ENCODE data around the gene DPAGT1. TPM values are rescaled to one million over a fixed set of nuclear protein-coding genes. Genes with fewer than 3 reads are reported as not detected.
A peak's percentile ranks its signal among the peaks of the same experiment; 100 is the strongest.

The DPAGT1 gene
- total RNA-seq, 1 donor from 2014 or later: 48.8 TPM

DNA sequence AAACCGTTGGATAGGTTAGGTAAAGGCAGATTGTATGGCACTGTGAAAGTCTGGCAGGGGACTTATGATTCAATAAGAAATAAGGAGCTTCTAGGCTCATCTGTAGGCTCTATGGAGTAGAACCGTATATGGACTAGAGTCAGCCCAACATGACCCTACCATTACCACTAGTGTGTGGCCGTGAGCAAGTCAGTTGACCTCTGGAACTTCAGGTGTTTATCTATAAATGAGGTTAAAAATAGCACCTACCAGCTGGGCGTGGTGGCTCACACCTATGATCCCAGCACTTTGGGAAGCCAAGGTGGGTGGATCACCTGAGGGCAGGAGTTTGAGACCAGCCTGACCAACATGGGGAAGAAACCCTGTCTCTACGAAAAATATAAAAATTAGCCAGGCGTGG is 24.2 kb upstream of the DPAGT1 start:
- TF ChIP-seq, protein P1, sequence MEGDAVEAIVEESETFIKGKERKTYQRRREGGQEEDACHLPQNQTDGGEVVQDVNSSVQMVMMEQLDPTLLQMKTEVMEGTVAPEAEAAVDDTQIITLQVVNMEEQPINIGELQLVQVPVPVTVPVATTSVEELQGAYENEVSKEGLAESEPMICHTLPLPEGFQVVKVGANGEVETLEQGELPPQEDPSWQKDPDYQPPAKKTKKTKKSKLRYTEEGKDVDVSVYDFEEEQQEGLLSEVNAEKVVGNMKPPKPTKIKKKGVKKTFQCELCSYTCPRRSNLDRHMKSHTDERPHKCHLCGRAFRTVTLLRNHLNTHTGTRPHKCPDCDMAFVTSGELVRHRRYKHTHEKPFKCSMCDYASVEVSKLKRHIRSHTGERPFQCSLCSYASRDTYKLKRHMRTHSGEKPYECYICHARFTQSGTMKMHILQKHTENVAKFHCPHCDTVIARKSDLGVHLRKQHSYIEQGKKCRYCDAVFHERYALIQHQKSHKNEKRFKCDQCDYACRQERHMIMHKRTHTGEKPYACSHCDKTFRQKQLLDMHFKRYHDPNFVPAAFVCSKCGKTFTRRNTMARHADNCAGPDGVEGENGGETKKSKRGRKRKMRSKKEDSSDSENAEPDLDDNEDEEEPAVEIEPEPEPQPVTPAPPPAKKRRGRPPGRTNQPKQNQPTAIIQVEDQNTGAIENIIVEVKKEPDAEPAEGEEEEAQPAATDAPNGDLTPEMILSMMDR (conservative IDR thresholded peaks at IDR 0.05): no peak

GRCh38 chr11:119121811-119122124 is 20.1 kb upstream of the DPAGT1 start:
- peaks cover 24% of the 10 kb centered on the region for H3K4me1 Mint-ChIP-seq
- peak overlapping the region; percentile 97 for H3K4me3 Mint-ChIP-seq
- TF ChIP-seq, protein P1 (conservative IDR thresholded peaks at IDR 0.05): no peak
- no peaks in the 10 kb centered on the region for H3K9me3 Mint-ChIP-seq
- no peaks in the 10 kb centered on the region for H3K36me3 Mint-ChIP-seq (ENCODE audit: low read depth)
- peak overlapping the region; percentile 86 for H3K27ac Mint-ChIP-seq (ENCODE audit: unreplicated experiment)
- H3K27me3 Mint-ChIP-seq (ENCODE audit: low read depth): no peaks in the 10 kb centered on the region
- no peak for DNase-seq (ENCODE audit: low read depth, low spot score)

More for the DNA sequence above, 24.2 kb upstream of the DPAGT1 start:
- Mint-ChIP-seq H3K4me3 (no peak overlapping the region), H3K27me3 (ENCODE audit: low read depth) (no peaks in the 10 kb centered on the region), H3K27ac (ENCODE audit: unreplicated experiment) (no peak overlapping the region), H3K36me3 (ENCODE audit: low read depth) (no peaks in the 10 kb centered on the region), H3K4me1 (peaks cover 16% of the 10 kb centered on the region), H3K9me3 (no peaks in the 10 kb centered on the region)
- DNase-seq (ENCODE audit: low read depth, low spot score): no peak

DNA sequence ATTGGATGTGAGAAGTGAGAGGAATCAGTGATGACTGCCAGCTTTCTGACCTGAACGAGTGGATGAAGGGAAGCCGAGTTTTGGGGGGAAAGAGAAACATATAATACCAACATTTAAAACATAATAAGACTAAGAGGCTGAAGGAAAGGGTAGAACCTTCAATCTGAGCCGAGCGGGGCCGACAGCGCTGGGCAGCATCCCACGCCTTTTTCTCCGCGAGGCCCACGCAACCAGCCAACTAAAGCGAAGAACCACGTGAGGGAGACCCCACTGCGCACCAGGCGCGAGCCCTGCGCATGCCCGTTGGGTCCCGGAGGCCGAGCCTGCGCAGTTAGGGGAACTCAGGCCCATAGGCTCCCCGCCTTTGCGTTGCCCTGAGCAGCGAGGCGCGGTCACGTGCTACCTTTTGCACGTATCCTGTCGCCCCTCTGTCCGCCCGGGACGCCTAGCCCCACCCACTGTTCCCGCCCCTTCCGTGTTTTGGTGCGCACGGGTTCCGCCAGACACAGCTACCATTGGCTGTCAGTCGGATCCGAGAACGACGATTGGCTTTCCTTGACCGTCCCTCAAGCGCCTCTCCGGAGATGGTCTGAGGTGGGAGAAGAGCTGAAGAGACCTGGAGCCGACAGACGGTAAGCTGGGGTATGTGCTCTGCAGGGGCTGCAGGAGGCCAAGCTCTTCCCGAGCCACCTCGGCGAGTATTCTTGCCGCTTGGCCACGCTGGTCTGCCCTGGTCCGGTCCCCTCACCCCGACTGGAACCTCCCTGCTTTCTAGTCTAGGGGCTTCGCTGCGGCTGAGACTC is 19.6 kb upstream of the DPAGT1 start, which contains the start of gene HINFP:
Gene HINFP (plus strand): TSS at position 573 of the 803 bp plus-strand sequence. CDS start 5,365 bp downstream, outside the sequence.
- Mint-ChIP-seq H3K27ac (ENCODE audit: unreplicated experiment) (peak within 1 kb of the TSS; percentile 86), H3K4me3 (peak within 1 kb of the TSS; percentile 97), H3K36me3 (ENCODE audit: low read depth) (no peaks in the 10 kb centered on the region), H3K9me3 (no peaks in the 10 kb centered on the region), H3K27me3 (ENCODE audit: low read depth) (no peaks in the 10 kb centered on the region), H3K4me1 (peaks cover 24% of the 10 kb centered on the region)
- TF ChIP-seq, protein P1 (conservative IDR thresholded peaks at IDR 0.05): no peak
- peak; percentile 98 for DNase-seq (ENCODE audit: low read depth, low spot score)

DNA sequence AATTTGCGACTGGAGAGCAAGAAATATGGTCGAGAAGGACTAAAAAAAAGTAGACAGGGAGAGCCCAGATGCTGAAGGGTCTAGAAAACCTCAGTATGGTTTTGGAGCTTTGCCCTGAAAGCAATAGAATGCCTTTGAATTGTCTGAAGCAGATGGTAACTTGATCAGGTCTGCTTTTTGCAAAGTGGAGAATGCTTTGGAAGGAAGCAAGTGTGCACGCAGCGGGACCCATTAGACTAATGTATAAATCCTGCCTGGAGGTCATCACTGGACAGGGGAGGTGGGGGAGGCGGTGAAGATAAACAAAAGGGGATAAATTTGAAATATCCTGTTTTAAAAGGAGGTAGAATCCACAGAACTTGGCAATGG is 19.0 kb upstream of the DPAGT1 start:
- no peak for DNase-seq (ENCODE audit: low read depth, low spot score)
- no peaks in the 10 kb centered on the region for H3K9me3 Mint-ChIP-seq
- peak overlapping the region; percentile 21 for H3K27ac Mint-ChIP-seq (ENCODE audit: unreplicated experiment)
- peaks cover 24% of the 10 kb centered on the region for H3K4me1 Mint-ChIP-seq
- TF ChIP-seq, protein P1 (conservative IDR thresholded peaks at IDR 0.05): no peak
- no peaks in the 10 kb centered on the region for H3K36me3 Mint-ChIP-seq (ENCODE audit: low read depth)
- H3K4me3 Mint-ChIP-seq: peak overlapping the region; percentile 97
- H3K27me3 Mint-ChIP-seq (ENCODE audit: low read depth): no peaks in the 10 kb centered on the region

DNA sequence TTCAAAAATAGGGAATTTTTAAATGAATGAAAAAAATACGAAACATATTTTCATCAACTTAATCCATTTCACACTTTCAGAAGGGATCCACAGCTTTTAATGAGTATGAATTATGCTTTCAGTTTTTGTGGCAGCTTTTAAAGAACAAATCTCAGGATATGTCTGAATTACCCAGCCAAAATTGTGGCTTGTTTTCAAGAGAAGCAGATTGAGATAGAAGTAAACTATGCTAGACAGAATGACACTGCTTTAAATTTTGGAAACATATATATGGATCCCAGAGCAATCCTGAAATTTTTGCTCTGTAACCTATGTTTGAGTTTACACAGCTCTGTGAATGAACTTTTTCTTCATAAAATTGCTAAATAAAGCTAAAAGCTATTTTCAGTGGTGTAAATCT is 17.3 kb upstream of the DPAGT1 start:
- no peaks in the 10 kb centered on the region for H3K27me3 Mint-ChIP-seq (ENCODE audit: low read depth)
- no peak for DNase-seq (ENCODE audit: low read depth, low spot score)
- H3K4me3 Mint-ChIP-seq: no peak overlapping the region
- TF ChIP-seq, protein P1 (conservative IDR thresholded peaks at IDR 0.05): no peak
- H3K9me3 Mint-ChIP-seq: no peaks in the 10 kb centered on the region
- H3K4me1 Mint-ChIP-seq: peaks cover 24% of the 10 kb centered on the region
- H3K27ac Mint-ChIP-seq (ENCODE audit: unreplicated experiment): no peak overlapping the region
- H3K36me3 Mint-ChIP-seq (ENCODE audit: low read depth): no peaks in the 10 kb centered on the region

Measured in neural crest cell (in vitro differentiated cells).